A549 (cell line): ENCODE data around the gene SPACA7.

Experiments used
- CTCF ChIP-seq: fragments of >200 bp; sonication (Bioruptor Twin); formaldehyde crosslinking; IDR thresholded peaks from 3 replicates; pipeline ENCODE4 v1.5.1; 2016
- HDAC2 ChIP-seq: fragments of 200-600 bp; sonication (generic); IDR thresholded peaks from 2 replicates; pipeline ENCODE4 v1.6.1; 2016
- POLR2A ChIP-seq: IDR thresholded peaks from 2 replicates; pipeline ENCODE4 v1.6.1; 2012; ENCODE audit warnings: mild to moderate bottlenecking, low read length
- RAD21 ChIP-seq, 2 experiments: fragments of >200 bp in 1 of 2; sonication (Bioruptor Twin) in 1 of 2; formaldehyde crosslinking in 1 of 2; IDR thresholded peaks in 1 of 2; conservative IDR thresholded peaks in 1 of 2; 2 replicates in 1 of 2; 3 replicates in 1 of 2; pipeline ENCODE4 v1.6.1; 2012 to 2018; ENCODE audit warnings: inconsistent platforms in 1 of 2
- REST ChIP-seq: fragments of 200-600 bp; sonication (generic); IDR thresholded peaks from 2 replicates; pipeline ENCODE4 v1.6.1; 2016; ENCODE audit warnings: antibody characterized with exemption, mild to moderate bottlenecking, moderate library complexity
- RFX5 ChIP-seq: fragments of 450-650 bp; IDR thresholded peaks from 2 replicates; pipeline ENCODE4 v1.7.1; 2014; ENCODE audit warnings: antibody characterized with exemption, mild to moderate bottlenecking, moderate library complexity
- ZFP36 ChIP-seq: fragments of 450-650 bp; IDR thresholded peaks from 2 replicates; pipeline ENCODE4 v1.6.1; 2014; ENCODE audit warnings: borderline replicate concordance; ENCODE audit not compliant: partially characterized antibody

- no peak for TF ChIP-seq POLR2A
- TF ChIP-seq CTCF: no peak
- no peak for TF ChIP-seq HDAC2
- TF ChIP-seq REST: no peak
- TF ChIP-seq ZFP36: no peak
- TF ChIP-seq RAD21 (conservative IDR thresholded peaks at IDR 0.05 in 1 of 2, IDR thresholded peaks at IDR 0.05 in 1 of 2): no peak
- no peak for TF ChIP-seq RFX5
These were observed 71.2 kb downstream of the SPACA7 start for GRCh38 chr13:112447306-112447705.
